ENCODE results near the gene CREBL2. TPM values are rescaled to one million over a fixed set of nuclear protein-coding genes. Genes with fewer than 3 reads are reported as not detected.

Gene CREBL2
- polyA plus RNA-seq, 5 donors = 24.8 to 32.5 (median 30.8) TPM

DNA sequence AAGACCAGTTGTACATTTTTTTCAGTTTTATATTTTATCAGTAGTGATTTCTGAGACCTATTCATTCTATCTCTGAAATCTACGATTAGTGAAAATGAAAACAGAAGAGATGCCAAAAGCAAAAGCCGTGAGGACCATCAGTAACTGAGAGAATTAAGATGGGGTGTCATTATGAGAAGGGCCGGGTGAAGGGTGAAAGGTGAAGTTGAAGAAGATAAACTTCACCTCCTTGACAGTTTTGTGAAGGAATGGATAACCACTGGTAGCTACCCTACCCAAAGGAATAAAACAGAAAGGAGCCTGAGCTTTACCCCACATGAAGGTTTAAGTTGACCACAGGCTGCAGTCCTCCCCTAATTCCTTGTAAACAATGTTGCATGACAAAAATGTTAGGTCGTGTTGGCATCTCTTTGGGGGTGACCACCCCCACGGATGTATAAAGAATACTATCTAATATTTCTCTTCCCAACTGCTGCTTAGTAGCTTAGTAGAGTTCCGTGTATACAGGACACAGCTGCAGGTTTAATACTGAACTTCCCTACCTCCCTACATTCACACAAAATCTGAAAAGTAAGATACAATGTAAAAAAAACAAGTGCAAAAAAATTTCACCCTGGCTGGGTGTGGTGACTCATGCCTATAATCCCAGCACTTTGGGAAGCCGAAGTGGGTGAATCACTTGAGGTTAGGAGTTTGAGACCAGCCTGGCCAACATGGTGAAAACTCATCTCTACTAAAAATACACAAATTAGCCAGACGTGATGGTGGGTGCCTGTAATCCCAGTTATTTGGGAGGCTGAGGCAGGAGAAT, 60.4 kb downstream of the CREBL2 start:
- DNase-seq = no peak

DNA sequence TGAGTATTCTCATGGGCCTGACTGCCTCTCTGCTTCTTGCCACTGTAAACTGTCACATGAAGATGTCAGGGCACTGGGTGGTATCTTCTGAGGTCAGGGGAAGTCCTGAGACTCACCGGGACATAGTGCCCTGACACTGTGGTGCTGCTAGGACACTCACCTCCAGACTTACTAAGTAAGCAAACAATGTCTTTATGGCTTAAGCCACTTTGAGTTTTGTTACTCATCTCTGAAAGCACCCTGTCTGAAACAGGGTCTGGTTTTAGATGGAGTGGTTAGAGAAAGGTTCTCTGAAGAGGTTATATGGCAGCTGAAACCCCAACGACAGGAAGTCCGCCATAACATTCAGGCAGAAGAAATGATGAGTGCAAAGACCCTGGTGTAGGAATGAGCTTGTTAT, 61.6 kb downstream of the CREBL2 start:
- no peak for DNase-seq

DNA sequence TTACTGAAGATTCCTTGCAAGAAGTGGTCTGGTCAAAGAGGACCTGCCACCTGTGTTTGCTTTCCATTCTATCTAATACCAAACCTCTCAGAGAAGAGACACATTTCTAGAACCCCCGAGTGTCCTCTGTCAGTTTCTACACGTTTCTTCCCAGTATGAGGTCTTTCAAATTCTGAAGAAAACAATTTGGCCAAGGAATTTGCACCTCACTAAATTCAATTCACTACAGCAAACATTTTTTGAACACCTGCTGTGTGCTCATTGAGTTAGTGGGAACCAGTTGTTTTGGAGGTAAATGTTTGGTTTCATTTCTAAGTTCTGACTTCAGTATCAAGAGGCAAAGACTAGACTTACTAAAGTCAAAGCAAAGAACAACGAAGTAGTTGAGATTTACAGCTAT, 64.9 kb downstream of the CREBL2 start:
- no peak for DNase-seq

DNA sequence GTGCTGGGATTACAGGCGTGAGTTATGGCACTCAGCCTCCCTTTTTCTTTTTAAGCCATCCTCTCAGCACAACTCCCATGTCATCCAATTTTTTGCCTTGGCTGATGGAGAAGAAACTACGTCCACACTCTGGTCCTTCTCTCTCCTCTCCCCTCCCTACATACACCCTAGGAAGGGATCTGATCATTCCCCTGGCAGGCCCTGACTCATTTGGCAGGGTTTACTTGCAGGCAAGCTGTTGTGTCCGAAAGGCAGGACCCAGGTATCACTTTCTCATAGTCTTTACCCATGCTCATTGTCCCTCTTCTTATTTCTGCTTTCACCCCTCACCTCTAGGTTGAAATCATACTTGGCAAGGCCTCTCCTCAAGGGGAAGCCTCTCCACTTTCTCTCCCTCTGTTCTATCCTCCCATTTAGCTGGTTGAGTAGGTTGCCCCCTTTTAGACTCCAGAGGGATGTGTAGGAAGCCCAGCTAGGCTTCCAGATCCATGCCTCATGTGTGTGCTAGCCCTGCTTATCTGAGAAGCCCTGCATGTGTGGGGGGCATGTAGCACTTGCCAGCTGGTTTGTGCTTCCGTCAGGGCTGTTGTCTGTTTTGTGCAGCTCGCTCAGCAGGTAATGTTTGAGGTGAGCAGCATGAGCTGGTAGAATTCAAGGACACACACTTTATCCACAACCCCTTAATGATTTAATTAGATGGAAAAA, 69.5 kb downstream of the CREBL2 start:
- no peak for DNase-seq

DNA sequence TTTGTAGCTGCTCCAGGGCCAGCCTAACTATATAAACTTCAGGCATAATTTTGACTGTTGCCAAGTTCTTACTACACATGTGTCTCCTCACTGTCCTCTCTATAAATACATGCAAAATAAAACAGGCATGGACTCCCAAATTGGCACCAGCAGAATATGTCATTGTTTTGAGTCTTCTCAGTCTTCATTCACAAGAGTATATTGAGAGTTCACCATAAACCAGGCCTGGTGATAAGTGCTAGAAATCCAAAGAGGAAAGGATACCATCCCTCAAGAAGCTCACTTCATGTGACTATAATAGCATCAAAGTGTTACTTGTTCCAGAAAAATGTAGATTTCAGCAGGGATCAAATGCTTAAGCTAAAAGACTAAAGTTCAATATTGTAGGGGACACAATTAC, 70.6 kb downstream of the CREBL2 start:
- no peak for DNase-seq

DNA sequence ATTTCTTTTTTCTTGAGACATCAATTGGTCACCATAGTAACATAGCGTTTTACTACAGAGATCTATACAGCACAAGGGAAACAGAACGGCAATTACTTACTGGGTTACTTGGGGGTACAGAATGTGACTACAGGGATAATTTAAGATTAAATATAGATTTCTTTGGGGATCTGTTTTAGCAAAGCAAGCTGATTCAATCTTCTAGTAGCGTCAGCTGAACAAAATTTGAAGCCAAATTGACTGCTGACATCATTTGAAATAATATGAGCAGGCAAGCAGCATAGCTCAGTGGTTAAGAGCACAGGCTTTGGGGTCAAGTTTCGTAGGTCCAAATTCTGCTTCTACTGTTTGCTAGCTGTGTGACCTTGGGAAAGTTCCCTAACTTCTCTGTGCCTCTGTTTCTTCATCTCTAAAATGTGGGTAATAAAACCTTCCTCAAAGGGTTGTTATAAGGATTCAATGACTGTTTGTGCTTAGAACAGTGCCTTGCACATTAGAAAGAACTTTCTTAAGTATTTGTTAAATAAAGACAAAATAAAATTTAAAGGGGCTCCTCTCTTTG, 71.5 kb downstream of the CREBL2 start:
- no peak for DNase-seq

DNA sequence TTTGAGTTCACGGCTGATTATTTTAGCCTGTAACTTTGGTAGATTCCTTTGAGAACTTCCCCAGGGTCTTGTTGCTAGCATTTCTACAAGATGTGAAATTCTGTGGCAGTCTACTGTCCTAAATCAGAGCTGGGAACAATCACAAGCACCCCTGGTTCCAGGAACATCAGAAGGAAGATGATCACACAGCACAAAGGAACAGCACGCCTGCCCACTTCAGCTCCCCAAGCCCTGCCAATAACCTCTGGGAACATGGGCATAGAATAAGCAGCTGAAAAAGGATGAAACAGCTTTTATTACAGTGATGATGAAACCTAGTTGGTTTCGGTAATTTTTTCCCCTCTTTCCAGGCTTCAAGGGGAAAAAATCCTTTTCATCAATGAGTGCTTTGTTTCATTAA, 72.0 kb downstream of the CREBL2 start:
- no peak for DNase-seq

DNA sequence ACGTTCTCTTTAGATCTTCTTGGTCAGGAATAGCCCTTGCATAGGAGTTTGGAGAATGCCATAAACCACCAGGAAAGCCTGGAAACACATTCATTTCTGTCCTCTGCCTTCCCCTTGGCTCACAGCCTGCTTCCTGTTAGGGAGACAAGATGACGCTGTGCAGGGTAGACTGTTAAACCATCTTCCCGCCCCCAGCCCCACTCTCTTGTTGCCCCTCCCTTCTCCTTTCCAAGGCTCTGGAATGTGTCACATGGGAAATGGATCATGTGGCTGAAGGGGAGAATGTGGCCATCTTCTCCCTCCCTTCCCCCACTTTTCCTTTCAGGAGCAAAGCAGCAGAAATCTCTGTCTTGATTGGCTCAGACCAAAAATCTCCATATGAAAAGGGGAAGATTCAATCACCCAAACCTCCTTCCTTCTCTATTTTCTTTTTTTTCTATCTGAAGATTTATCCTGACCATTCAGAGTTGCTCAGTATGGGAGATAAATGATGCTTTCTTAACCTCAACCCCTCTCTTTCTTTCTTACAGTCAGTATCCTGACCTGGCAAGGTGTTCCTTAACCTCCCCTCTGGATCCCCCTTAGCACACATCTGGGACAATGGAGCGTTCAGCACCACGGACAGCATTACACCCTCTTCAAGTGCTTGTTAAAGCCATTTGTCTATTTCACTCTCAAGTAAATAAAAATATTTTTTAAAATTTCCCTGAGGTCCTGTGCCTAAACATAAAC, 72.9 kb downstream of the CREBL2 start:
- peak in 1 of 2 donors; percentile 30 for DNase-seq

DNA sequence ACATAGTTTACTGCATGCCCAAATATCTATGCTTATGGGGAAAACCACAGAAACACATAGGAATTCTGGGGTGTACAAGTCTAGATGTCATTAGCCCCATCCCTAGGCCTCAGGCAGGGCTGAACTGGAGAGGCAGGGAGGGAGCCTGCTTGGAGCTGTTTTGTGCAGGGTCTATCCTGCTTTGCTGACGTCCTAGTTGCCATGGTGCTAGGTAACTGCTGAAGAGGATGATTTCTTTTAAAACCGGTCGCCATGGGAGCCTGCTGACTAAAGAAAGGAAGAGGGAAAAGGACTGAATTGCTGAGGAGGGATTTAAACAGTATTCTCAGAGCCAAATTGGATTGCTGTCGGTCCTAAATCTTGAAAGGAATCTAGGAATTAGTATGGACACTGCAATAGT, 73.6 kb downstream of the CREBL2 start:
- no peak for DNase-seq

DNA sequence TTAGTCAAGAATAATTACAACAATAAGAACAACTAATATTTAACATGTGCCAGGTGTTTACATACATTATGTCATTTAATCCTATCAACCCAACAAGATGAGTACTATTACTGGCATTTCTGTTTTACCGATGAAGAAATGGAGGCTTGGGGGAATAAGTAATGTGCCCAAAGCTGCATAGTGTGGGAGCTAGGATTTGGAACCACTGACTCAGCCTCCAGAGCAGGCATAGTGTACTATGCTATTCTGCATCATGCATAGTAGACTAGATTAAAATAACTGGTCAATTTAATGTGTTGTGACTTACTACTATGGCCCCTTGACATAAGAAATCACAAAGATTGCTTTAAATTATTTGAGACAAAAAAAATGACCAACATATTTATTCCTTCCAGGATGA, 74.8 kb downstream of the CREBL2 start:
- DNase-seq = no peak

DNA sequence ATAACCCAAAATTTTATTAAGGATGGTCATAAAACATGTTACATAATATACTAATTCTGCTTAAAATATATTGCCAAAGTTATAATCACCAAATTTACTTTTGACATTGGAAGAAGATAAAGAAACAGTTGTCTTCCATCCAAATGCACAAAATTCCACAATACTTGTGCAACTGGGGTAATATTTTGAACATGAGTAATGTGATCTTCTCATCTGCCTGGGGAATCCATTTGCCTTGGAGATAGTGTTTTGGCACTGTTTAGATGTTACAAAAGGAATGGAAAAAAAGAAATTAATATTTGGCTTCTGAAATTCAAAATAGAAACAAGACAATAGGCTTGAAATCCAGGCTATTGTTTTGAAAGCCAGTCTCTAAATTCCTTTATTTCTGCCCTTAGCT, 75.2 kb downstream of the CREBL2 start:
- DNase-seq = no peak

DNA sequence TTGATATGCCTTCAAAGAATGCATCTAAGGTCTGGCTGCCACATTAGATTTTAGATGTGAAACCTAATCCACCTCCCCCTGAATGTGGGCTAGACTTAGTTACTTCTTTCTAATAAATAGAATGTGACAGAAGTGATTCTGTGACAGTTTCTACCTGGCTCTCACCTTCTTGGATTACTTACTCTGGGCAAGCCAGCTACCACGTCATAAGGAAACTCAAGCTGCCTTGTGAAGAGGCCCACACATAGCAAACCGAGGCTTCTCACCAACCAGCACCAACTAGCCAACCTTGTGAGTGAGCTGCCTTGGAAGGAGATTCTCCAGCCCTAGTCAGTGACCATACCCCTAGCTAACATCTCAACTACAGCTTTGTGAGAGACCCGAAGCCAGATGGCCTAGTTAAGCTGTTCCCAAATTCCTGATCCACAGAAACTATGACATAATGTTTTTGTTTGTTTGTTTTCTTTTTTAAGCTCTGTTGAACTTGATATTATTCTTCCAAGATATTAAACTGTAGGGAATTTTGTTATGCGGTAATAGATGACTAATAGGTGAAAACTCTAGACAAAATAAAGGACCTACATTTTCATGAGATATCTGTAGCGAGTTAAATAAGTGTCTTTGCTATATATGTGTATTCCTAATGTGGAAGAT, 78.1 kb downstream of the CREBL2 start:
- no peak for DNase-seq

DNA sequence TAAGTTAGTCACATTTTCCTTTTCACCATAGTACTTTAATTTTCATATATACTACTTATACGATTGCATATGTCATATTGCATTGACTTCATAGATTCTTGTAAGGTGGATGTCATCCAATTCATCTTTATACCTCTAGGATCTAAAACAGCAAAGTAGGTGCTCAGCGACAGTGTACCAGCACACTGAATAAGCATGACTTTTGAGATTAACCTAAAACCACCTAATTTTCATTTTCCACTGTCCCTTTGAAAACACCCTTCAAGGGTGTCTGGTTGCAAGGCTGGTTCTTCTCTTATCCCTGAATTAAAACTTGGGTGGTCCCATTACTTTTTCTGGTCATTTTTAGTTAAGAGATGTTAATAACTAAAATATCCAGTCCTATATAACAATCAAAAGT, 79.9 kb downstream of the CREBL2 start:
- DNase-seq = no peak

DNA sequence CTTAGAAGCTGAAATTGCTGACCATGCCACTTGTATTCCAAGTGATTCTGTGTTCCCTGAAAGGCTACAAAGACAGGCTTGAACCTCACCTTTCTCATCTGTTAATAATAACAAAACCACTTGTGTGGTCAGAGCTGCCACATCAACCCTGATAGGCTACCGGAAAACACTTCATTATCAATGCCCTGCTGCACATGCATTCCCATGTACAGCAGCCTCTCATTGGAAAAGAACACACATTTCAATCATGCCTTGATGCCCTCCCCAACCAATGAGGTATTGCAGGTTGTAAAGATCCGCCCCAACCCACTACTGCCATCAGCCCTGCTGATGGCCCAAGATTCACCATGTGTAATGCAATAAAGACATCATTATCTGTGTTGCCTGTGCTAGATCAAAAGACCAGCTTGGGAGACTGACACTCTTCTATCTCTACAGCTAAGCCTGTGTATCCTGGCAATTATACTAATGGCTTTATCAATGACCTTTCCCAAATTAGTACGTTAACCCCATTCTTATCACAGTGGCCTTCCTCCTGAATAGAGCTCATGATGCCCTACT, 81.5 kb downstream of the CREBL2 start:
- no peak for DNase-seq

Other genes starting within 250 kb of the CREBL2 start
- 10 to 100 TPM; 28.8 to 36.2 (median 31.3) TPM for gene DUSP16, start 49.0 kb upstream of the CREBL2 start, polyA plus RNA-seq (ENCODE audit: insufficient read depth in 1 of 5, insufficient read length in 5 of 5, low replicate concordance in 1 of 5)
- gene GPR19, start 84.3 kb downstream of the CREBL2 start, polyA plus RNA-seq (ENCODE audit: insufficient read depth in 1 of 5, insufficient read length in 5 of 5, low replicate concordance in 1 of 5) = 1 to 10 TPM in 4 of 5 donors, under 1 TPM in 1; 0.88 to 1.8 (median 1.2) TPM
- gene CDKN1B, start 105.5 kb downstream of the CREBL2 start, polyA plus RNA-seq (ENCODE audit: insufficient read depth in 1 of 5, insufficient read length in 5 of 5, low replicate concordance in 1 of 5) = 10 to 100 TPM; 59.9 to 69.8 (median 64.7) TPM
- 10 to 100 TPM in 2 of 5 donors, 1 to 10 TPM in 3; 7.3 to 11.9 (median 9.2) TPM for gene APOLD1, start 173.8 kb downstream of the CREBL2 start, polyA plus RNA-seq (ENCODE audit: insufficient read depth in 1 of 5, insufficient read length in 5 of 5, low replicate concordance in 1 of 5)
- 10 to 100 TPM; 69.0 to 87.3 (median 74.0) TPM for gene DDX47, start 201.5 kb downstream of the CREBL2 start, polyA plus RNA-seq (ENCODE audit: insufficient read depth in 1 of 5, insufficient read length in 5 of 5, low replicate concordance in 1 of 5)